Measurements from ENCODE around the gene MRLN.
"Not testable (repeated sequence)": the region's sequence is repeated elsewhere in the genome, so short reads cannot be mapped to it uniquely, and the experiment has no call there.

The MRLN gene

GRCh38 chr10:59744762-59745161 is 8.5 kb downstream of the MRLN start:
- FAIRE-seq: not testable (repeated sequence)

- FAIRE-seq: not testable (repeated sequence)
Observed at GRCh38 chr10:59744156-59744555, 9.1 kb downstream of the MRLN start.

- no peak for FAIRE-seq
Observed at GRCh38 chr10:59741583-59741982, 11.7 kb downstream of the MRLN start.

- FAIRE-seq: no peak
Observed at GRCh38 chr10:59741048-59741447, 12.2 kb downstream of the MRLN start.

- no peak for FAIRE-seq
Observed at GRCh38 chr10:59736749-59737148, 16.5 kb downstream of the MRLN start.

GRCh38 chr10:59735296-59735695 is 18.0 kb downstream of the MRLN start:
- no peak for FAIRE-seq

- no peak for FAIRE-seq
Observed at GRCh38 chr10:59734014-59734462, 19.2 kb downstream of the MRLN start.

- not testable (repeated sequence) for FAIRE-seq
Observed at GRCh38 chr10:59733321-59734013, 19.8 kb downstream of the MRLN start.

GRCh38 chr10:59732849-59733248 is 20.4 kb downstream of the MRLN start:
- not testable (repeated sequence) for FAIRE-seq

GRCh38 chr10:59729167-59729566 is 24.1 kb downstream of the MRLN start:
- not testable (repeated sequence) for FAIRE-seq

- no peak for FAIRE-seq
Observed at GRCh38 chr10:59724098-59724938, 28.9 kb downstream of the MRLN start.

- FAIRE-seq: no peak
Observed at GRCh38 chr10:59720377-59720776, 32.9 kb downstream of the MRLN start.

- FAIRE-seq: no peak
Observed at GRCh38 chr10:59719374-59719773, 33.9 kb downstream of the MRLN start.

GRCh38 chr10:59718257-59718656 is 35.0 kb downstream of the MRLN start:
- FAIRE-seq: no peak

GRCh38 chr10:59713196-59713821 is 39.9 kb downstream of the MRLN start:
- no peak for FAIRE-seq

- FAIRE-seq: no peak
Observed at GRCh38 chr10:59711871-59712494, 41.3 kb downstream of the MRLN start.

- FAIRE-seq: no peak
Observed at GRCh38 chr10:59709395-59710125, 43.7 kb downstream of the MRLN start, which contains the start of gene SLC16A9. TSS of gene SLC16A9 (minus strand) at chr10:59709850. CDS start at chr10:59684291, 25,559 bp downstream.

- no peak for FAIRE-seq
Observed at GRCh38 chr10:59708816-59709394, 44.4 kb downstream of the MRLN start.

GRCh38 chr10:59706851-59707797 is 46.1 kb downstream of the MRLN start:
- FAIRE-seq: no peak

- FAIRE-seq: no peak
Observed at GRCh38 chr10:59705931-59706330, 47.3 kb downstream of the MRLN start.

- FAIRE-seq: no peak
Observed at GRCh38 chr10:59704630-59705029, 48.6 kb downstream of the MRLN start.
